Activated CD8-positive, alpha-beta memory T cell treated with anti-CD3 and anti-CD28 coated beads for 4 hours (primary cell): ENCODE data around the gene SLC44A4.
"Not testable (repeated sequence)": the region's sequence is repeated elsewhere in the genome, so short reads cannot be mapped to it uniquely, and the experiment has no call there.

Experiments
- DNase-seq, 2 donors: peaks; one replicate each; pipeline ENCODE4 v3.0.0-alpha.2; 2020; ENCODE audit warnings: low read depth in 2 of 2

The SLC44A4 gene

GRCh38 chr6:31878726-31879125, at the start of gene SLC44A4:
SLC44A4 (minus strand) TSS chr6:31878997; CDS start chr6:31878980, 17 bp downstream.
- DNase-seq: no peak

GRCh38 chr6:31928672-31928939, 49.8 kb upstream of the SLC44A4 start:
- no peak for DNase-seq

GRCh38 chr6:31927863-31928671, 49.3 kb upstream of the SLC44A4 start:
- DNase-seq: no peak

- no peak for DNase-seq
Measured at GRCh38 chr6:31927242-31927862, 48.6 kb upstream of the SLC44A4 start, which contains the start of gene C2. C2 (plus strand) TSS chr6:31927717; CDS start chr6:31927753, 36 bp downstream.

GRCh38 chr6:31922942-31923341, 44.1 kb upstream of the SLC44A4 start:
- DNase-seq: no peak

- DNase-seq: no peak
Measured at GRCh38 chr6:31920811-31921210, 42.0 kb upstream of the SLC44A4 start.

GRCh38 chr6:31919624-31920303, 41.0 kb upstream of the SLC44A4 start:
- no peak for DNase-seq

GRCh38 chr6:31918069-31918720, 39.4 kb upstream of the SLC44A4 start:
- no peak for DNase-seq

- DNase-seq: no peak
Measured at GRCh38 chr6:31915756-31916155, 37.0 kb upstream of the SLC44A4 start.

GRCh38 chr6:31915351-31915750, 36.6 kb upstream of the SLC44A4 start:
- no peak for DNase-seq

- DNase-seq: no peak
Measured at GRCh38 chr6:31911826-31912585, 33.2 kb upstream of the SLC44A4 start.

- DNase-seq: not testable (repeated sequence)
Measured at GRCh38 chr6:31909298-31909697, 30.5 kb upstream of the SLC44A4 start.

GRCh38 chr6:31908791-31909190, 30.0 kb upstream of the SLC44A4 start:
- DNase-seq: no peak

- not testable (repeated sequence) for DNase-seq
Measured at GRCh38 chr6:31908255-31908654, 29.5 kb upstream of the SLC44A4 start.

- DNase-seq: no peak
Measured at GRCh38 chr6:31907158-31907813, 28.5 kb upstream of the SLC44A4 start.

- DNase-seq: not testable (repeated sequence)
Measured at GRCh38 chr6:31906727-31907126, 27.9 kb upstream of the SLC44A4 start.

GRCh38 chr6:31906122-31906521, 27.3 kb upstream of the SLC44A4 start:
- no peak for DNase-seq

GRCh38 chr6:31905041-31905440, 26.2 kb upstream of the SLC44A4 start:
- no peak for DNase-seq

GRCh38 chr6:31903957-31904356, 25.2 kb upstream of the SLC44A4 start:
- DNase-seq: no peak

- DNase-seq: peak; percentile 66 to 71
Measured at GRCh38 chr6:31901953-31902643, 23.3 kb upstream of the SLC44A4 start, which contains the start of gene ZBTB12. ZBTB12 (minus strand) TSS chr6:31902086; CDS start chr6:31901305, 781 bp downstream.
